ENCODE measurements around the gene MTCL1. TPM values are rescaled to one million over a fixed set of nuclear protein-coding genes. Genes with fewer than 3 reads are reported as not detected.

Gene MTCL1
- total RNA-seq, 2 experiments from 2014 or later: 0.14 to 0.43 TPM

DNA sequence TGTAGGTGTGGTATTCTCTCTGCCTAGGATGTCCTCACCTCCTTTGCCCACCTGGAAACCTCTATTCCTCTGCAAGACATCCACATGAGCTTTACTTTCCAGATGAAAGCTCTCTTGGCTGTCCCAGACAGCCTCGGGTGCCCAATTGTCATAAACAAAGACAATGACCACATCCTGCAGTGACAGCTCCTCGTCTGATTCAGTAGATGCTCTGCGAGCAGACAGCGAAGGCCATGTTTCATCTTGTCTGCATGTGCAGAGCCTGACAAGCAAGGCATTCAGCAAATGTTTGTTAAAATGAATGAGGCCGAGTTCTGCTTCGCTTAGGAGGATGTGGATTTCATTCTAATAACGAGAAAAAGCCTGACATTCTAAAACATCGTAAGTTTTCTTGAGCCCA lies 150.9 kb downstream of the MTCL1 start:
- H3K4me1 Mint-ChIP-seq: no peaks in the 10 kb centered on the region
- no peaks in the 10 kb centered on the region for H3K36me3 Mint-ChIP-seq
- H3K27me3 Mint-ChIP-seq: no peaks in the 10 kb centered on the region
- no peak overlapping the region for H3K4me3 Mint-ChIP-seq
- H3K27ac Mint-ChIP-seq: no peak overlapping the region
- DNase-seq: no peak
- H3K9me3 Mint-ChIP-seq: no peaks in the 10 kb centered on the region

GRCh38 chr18:8856769-8857393 lies 151.5 kb downstream of the MTCL1 start:
- Mint-ChIP-seq H3K9me3 (no peaks in the 10 kb centered on the region), H3K4me1 (no peaks in the 10 kb centered on the region), H3K27me3 (no peaks in the 10 kb centered on the region), H3K27ac (no peak overlapping the region), H3K36me3 (no peaks in the 10 kb centered on the region), H3K4me3 (no peak overlapping the region)
- no peak for DNase-seq

- no peaks in the 10 kb centered on the region for H3K27me3 Mint-ChIP-seq
- no peak overlapping the region for H3K4me3 Mint-ChIP-seq
- no peaks in the 10 kb centered on the region for H3K9me3 Mint-ChIP-seq
- H3K36me3 Mint-ChIP-seq: no peaks in the 10 kb centered on the region
- H3K4me1 Mint-ChIP-seq: no peaks in the 10 kb centered on the region
- DNase-seq: no peak
- H3K27ac Mint-ChIP-seq: no peak overlapping the region
Observed at GRCh38 chr18:8857806-8858205, 152.4 kb downstream of the MTCL1 start.

DNA sequence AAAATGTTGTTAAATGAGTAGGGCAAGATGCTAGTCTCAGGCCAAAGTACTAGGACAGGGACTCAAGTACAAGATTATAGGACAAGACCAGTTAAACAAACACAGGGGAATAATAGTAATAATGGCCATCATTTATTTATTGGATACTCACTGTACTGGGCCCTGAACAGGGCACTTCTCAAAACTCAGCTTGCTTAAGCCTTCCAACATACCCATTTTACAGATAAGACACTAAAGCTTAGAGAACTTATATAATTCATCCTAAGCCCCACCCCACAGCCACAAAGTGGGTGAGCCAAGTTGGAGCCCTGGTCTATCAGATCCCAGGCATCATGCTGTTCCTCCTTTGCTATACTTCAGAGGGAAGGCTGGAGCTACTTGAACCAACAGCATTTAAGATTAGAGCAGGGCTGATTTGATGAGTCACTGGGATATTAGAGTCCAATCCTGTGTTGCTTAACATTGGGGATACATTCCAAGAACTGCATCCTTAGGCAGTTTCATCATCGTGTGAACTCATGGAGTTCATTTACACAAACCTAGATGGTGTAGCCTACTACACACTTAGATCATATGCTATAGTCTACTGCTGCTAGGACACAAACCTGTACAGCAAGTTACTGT lies 153.6 kb downstream of the MTCL1 start:
- H3K4me1 Mint-ChIP-seq: no peaks in the 10 kb centered on the region
- no peak overlapping the region for H3K27ac Mint-ChIP-seq
- H3K36me3 Mint-ChIP-seq: no peaks in the 10 kb centered on the region
- no peaks in the 10 kb centered on the region for H3K9me3 Mint-ChIP-seq
- no peak for DNase-seq
- H3K4me3 Mint-ChIP-seq: no peak overlapping the region
- H3K27me3 Mint-ChIP-seq: no peaks in the 10 kb centered on the region

DNA sequence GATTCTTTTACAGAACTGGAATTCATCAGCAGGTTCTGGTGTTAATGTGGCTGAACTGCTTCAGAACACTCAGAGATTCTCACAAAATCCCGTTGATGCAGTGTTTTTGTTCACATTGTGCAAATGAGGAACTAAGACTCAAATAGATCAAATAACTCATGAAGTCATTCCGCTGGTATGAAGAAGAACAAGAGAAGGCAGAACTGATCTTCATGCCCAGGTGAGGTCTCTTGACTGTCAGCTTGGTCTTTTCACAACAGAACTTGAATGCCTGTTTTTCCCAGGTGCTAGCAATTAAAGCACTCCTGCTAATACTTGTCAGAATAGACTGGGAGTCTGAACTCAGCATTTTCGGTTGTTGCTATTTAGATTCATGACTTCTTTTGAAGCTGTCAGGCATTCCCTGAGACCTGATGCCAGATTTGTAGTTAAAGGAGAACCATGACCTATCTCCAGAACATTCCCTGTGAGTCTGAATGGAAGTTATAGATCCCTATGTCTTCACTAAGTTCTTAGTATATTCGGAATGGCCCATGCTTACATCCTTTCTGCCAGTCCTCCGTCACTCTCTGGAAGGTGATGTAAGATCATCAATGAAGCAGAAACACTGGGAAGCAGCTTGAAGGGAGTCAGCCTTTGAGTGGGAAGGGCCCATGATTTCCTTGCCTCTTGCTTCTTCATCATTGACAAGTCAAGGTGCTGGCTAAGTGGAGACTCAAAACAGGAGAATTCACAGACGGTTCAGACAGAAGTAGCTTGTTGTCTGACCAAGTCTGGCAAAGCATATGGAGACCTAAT lies 155.7 kb downstream of the MTCL1 start:
- no peaks in the 10 kb centered on the region for H3K4me1 Mint-ChIP-seq
- no peaks in the 10 kb centered on the region for H3K36me3 Mint-ChIP-seq
- H3K9me3 Mint-ChIP-seq: no peaks in the 10 kb centered on the region
- no peaks in the 10 kb centered on the region for H3K27me3 Mint-ChIP-seq
- H3K27ac Mint-ChIP-seq: no peak overlapping the region
- DNase-seq: no peak
- H3K4me3 Mint-ChIP-seq: no peak overlapping the region

DNA sequence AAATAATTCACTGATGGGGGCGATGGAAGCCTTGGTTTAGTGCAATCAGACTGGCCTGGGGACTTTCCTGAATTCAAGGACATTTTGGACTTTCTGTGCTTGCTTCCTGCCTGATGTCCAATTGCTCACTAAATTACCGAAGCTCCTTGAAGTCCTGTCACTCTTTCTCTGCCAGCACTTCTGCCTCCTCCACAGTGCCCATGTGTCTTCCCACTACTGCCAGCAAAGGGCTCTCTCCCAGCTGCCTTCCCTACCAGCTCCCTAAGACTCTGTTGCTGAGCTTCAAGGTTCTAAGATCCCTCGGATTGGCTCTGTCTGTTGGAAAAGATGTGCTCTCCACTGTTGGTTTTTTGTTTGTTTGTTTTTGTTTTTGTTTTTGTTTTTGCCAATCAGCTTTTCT lies 158.1 kb downstream of the MTCL1 start:
- Mint-ChIP-seq H3K27me3 (no peaks in the 10 kb centered on the region), H3K27ac (no peak overlapping the region), H3K4me1 (no peaks in the 10 kb centered on the region), H3K9me3 (no peaks in the 10 kb centered on the region), H3K36me3 (no peaks in the 10 kb centered on the region), H3K4me3 (no peak overlapping the region)
- no peak for DNase-seq

- DNase-seq: no peak
- Mint-ChIP-seq H3K4me1 (no peaks in the 10 kb centered on the region), H3K27me3 (no peaks in the 10 kb centered on the region), H3K4me3 (no peak overlapping the region), H3K9me3 (no peaks in the 10 kb centered on the region), H3K27ac (no peak overlapping the region), H3K36me3 (no peaks in the 10 kb centered on the region)
Observed at GRCh38 chr18:8865934-8866333, 160.6 kb downstream of the MTCL1 start.

DNA sequence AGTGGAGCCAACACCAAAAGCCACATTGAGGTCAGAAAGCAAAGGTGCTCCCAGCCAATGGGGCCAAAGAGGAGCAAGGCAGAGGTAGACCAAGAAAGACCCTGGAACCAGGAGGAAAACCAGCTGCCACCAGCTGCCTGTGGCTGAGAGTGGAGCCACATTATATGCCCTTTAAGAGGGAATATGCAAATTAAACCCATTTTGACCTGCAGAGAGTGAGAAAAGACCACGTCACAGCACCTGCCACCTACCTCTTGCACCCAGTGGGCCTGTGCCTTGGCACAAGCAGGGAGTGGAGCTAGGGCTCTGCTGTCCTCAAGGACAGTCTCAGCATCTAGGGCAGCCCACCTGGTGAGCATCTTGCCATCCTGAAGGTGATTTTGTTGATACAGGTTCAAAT lies 161.3 kb downstream of the MTCL1 start:
- DNase-seq: no peak
- Mint-ChIP-seq H3K27me3 (no peaks in the 10 kb centered on the region), H3K9me3 (no peaks in the 10 kb centered on the region), H3K4me1 (no peaks in the 10 kb centered on the region), H3K27ac (no peak overlapping the region), H3K36me3 (no peaks in the 10 kb centered on the region), H3K4me3 (no peak overlapping the region)

DNA sequence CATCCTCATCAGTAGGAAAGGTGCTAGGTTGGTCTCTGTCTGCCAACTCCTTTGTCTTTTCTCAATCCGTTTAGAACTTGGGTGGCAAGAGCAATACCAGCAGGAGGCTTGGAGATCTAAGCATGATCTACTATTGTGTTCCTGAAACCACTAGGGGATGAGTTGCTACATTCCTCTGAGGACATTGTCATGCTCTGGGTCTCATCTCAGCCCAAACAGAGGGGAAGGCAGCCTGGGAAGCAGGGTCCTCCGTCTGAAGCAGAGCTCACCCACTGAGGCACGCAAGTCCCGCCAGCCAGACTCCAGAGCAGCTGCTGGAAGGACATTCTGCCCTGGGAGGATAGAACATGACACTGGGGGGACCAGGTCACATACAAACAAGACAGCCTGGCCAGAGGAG lies 162.9 kb downstream of the MTCL1 start:
- Mint-ChIP-seq H3K4me3 (no peak overlapping the region), H3K27me3 (no peaks in the 10 kb centered on the region), H3K4me1 (no peaks in the 10 kb centered on the region), H3K36me3 (no peaks in the 10 kb centered on the region), H3K9me3 (no peaks in the 10 kb centered on the region), H3K27ac (no peak overlapping the region)
- no peak for DNase-seq

GRCh38 chr18:8868779-8869415 lies 163.5 kb downstream of the MTCL1 start:
- Mint-ChIP-seq H3K36me3 (no peaks in the 10 kb centered on the region), H3K27ac (no peak overlapping the region), H3K9me3 (no peaks in the 10 kb centered on the region), H3K27me3 (no peaks in the 10 kb centered on the region), H3K4me3 (no peak overlapping the region), H3K4me1 (no peaks in the 10 kb centered on the region)
- no peak for DNase-seq

- no peak overlapping the region for H3K27ac Mint-ChIP-seq
- no peaks in the 10 kb centered on the region for H3K4me1 Mint-ChIP-seq
- no peaks in the 10 kb centered on the region for H3K9me3 Mint-ChIP-seq
- no peaks in the 10 kb centered on the region for H3K36me3 Mint-ChIP-seq
- H3K27me3 Mint-ChIP-seq: peaks cover under 1% of the 10 kb centered on the region
- no peak for DNase-seq
- no peak overlapping the region for H3K4me3 Mint-ChIP-seq
Observed at GRCh38 chr18:8869696-8870095, 164.3 kb downstream of the MTCL1 start.

GRCh38 chr18:8870528-8870927 lies 165.2 kb downstream of the MTCL1 start:
- Mint-ChIP-seq H3K36me3 (no peaks in the 10 kb centered on the region), H3K4me1 (no peaks in the 10 kb centered on the region), H3K27ac (no peak overlapping the region), H3K9me3 (no peaks in the 10 kb centered on the region), H3K27me3 (peaks cover 4% of the 10 kb centered on the region), H3K4me3 (no peak overlapping the region)
- no peak for DNase-seq

DNA sequence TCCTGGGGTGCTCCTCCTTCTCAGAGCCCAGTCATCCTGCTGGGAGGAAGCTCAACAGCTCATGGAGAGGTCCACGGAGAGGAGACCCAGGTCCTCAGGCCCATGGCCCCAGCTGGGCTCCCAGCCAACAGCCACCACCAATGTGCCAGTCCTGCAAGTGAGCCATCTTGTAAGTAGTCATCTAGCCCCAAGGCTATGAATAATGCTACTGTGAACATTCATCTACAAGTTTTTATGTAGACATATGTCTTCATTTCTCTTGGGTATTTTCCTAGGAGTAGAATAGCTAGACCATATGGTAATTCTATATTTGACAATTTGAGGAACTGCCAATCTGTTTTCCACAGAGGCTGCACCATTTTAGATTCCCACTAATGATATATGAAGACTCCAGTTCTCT lies 166.1 kb downstream of the MTCL1 start:
- peaks cover 4% of the 10 kb centered on the region for H3K27me3 Mint-ChIP-seq
- H3K4me3 Mint-ChIP-seq: no peak overlapping the region
- no peaks in the 10 kb centered on the region for H3K4me1 Mint-ChIP-seq
- H3K9me3 Mint-ChIP-seq: no peaks in the 10 kb centered on the region
- H3K36me3 Mint-ChIP-seq: no peaks in the 10 kb centered on the region
- no peak overlapping the region for H3K27ac Mint-ChIP-seq
- DNase-seq: no peak

DNA sequence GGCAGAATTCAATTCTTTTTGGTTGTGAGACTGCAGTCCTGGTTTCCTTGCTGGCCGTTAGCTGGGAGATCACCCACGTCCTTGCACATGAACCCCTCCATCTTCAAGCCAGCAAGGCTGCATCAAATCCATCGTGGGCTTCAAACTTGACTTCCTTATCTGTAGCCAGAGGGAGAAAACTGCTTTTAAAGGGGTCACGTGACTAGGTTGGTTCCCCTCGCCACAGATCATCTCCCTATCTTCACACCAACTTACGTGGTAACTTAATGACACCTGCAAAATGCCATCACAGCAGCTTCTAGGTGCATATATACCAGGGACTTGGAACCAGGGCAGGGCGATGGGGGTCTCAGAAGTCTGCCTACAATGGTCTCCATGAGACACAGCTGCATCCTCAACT lies 169.5 kb downstream of the MTCL1 start:
- H3K27ac Mint-ChIP-seq: no peak overlapping the region
- no peaks in the 10 kb centered on the region for H3K4me1 Mint-ChIP-seq
- peaks cover 4% of the 10 kb centered on the region for H3K27me3 Mint-ChIP-seq
- H3K36me3 Mint-ChIP-seq: no peaks in the 10 kb centered on the region
- H3K4me3 Mint-ChIP-seq: no peak overlapping the region
- DNase-seq: no peak
- H3K9me3 Mint-ChIP-seq: no peaks in the 10 kb centered on the region

DNA sequence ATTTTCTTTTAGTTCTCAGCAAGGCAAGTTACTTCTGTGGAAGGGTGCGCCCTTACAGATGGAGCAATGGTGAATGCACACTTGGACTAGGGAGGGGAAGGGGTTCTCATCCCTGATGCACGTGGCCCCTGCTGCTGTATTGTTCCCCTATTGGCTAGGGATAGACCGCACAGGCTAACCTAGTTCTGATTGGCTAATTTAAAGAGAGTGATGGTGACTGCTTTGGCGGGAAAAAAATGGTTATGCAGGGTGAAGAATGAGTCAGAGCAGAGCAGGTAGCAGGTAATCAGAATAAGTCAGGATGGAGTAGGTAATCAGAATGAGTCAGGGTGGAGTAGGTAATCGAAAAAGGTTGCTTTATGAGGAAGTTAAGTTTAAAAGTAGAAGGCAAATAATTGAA lies 171.5 kb downstream of the MTCL1 start:
- H3K4me3 Mint-ChIP-seq: no peak overlapping the region

More for the DNA sequence above, 171.5 kb downstream of the MTCL1 start:
- Mint-ChIP-seq H3K9me3 (peaks cover 4% of the 10 kb centered on the region), H3K4me1 (no peaks in the 10 kb centered on the region), H3K27ac (no peak overlapping the region), H3K27me3 (peaks cover 4% of the 10 kb centered on the region), H3K36me3 (no peaks in the 10 kb centered on the region)
- no peak for DNase-seq

All from activated naive CD8-positive, alpha-beta T cell treated with anti-CD3 and anti-CD28 coated beads for 36 hours (primary cell).